Keratinocyte (primary cell): ENCODE data around the gene SMARCD2.
"Not testable (repeated sequence)": the region's sequence is repeated elsewhere in the genome, so short reads cannot be mapped to it uniquely, and the experiment has no call there.

Source experiments
- CTCF ChIP-seq, 3 experiments: IDR thresholded peaks in 1 of 3; conservative IDR thresholded peaks in 1 of 3; optimal IDR thresholded peaks in 1 of 3; 2 replicates in 2 of 3; 3 replicates in 1 of 3; pipeline versions ENCODE3 to v1.5.1; 2011; ENCODE audit warnings: low read length in 3 of 3, mild to moderate bottlenecking in 3 of 3, moderate library complexity in 2 of 3, control low read depth in 1 of 3, inconsistent platforms in 1 of 3; ENCODE audit not compliant: insufficient read depth in 2 of 3; ENCODE audit errors: extremely low read depth in 1 of 3
- EZH2 ChIP-seq: IDR thresholded peaks from one replicate; pipeline ENCODE4 v1.6.1; 2012; ENCODE audit warnings: inconsistent platforms, mild to moderate bottlenecking, low read length, moderate library complexity

- not testable (repeated sequence) for TF ChIP-seq CTCF (optimal IDR thresholded peaks at IDR 0.05 in 1 of 3, IDR thresholded peaks at IDR 0.05 in 1 of 3, conservative IDR thresholded peaks at IDR 0.05 in 1 of 3; ENCODE audit: extremely low read depth in 1 of 3, insufficient read depth in 2 of 3, low read length in 3 of 3); EZH2
Observed at GRCh38 chr17:63796375-63796774, 46.1 kb downstream of the SMARCD2 start.
